ENCODE results near the gene ASPG.

- TF ChIP-seq CTCF (conservative IDR thresholded peaks at IDR 0.05; ENCODE audit: low read length): no peak
- TF ChIP-seq EZH2phosphoT487 (IDR thresholded peaks at IDR 0.05; ENCODE audit: borderline replicate concordance, low read depth, low read length): no peak
Measured at GRCh38 chr14:104123879-104124278, 38.4 kb downstream of the ASPG start.

Data from OCI-LY7 (cell line).